ENCODE measurements around the gene PAX7.

DNA sequence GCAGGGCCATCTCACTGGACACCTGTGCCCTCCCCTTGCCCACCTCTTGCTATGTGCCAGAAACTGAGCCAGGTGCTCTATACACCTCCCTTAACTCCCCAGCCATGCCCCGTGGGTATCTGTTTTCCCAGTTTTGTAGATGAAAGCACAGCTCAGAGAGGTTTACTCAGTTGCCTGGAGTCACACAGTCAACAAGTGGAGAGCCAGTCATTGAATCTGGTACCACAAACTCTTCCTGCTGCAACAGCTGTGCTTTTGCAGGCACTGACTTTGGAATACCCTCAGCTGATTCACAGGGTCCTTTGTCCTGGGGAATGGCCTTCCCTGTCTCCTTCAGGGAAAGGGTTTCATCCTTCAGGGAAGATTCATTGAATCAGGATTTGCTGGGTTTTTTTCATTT lies 22.1 kb downstream of the PAX7 start:
- TF ChIP-seq, protein P1, sequence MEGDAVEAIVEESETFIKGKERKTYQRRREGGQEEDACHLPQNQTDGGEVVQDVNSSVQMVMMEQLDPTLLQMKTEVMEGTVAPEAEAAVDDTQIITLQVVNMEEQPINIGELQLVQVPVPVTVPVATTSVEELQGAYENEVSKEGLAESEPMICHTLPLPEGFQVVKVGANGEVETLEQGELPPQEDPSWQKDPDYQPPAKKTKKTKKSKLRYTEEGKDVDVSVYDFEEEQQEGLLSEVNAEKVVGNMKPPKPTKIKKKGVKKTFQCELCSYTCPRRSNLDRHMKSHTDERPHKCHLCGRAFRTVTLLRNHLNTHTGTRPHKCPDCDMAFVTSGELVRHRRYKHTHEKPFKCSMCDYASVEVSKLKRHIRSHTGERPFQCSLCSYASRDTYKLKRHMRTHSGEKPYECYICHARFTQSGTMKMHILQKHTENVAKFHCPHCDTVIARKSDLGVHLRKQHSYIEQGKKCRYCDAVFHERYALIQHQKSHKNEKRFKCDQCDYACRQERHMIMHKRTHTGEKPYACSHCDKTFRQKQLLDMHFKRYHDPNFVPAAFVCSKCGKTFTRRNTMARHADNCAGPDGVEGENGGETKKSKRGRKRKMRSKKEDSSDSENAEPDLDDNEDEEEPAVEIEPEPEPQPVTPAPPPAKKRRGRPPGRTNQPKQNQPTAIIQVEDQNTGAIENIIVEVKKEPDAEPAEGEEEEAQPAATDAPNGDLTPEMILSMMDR (IDR thresholded peaks at IDR 0.05; ENCODE audit: insufficient read depth, low read depth, low read length), result no peak
- TF ChIP-seq EZH2 (IDR thresholded peaks at IDR 0.05; ENCODE audit: insufficient read depth, low read length), result no peak

Measured in astrocyte (in vitro differentiated cells and primary cell).